Astrocyte (in vitro differentiated cells and primary cell): ENCODE results near the gene HOXA2. TPM values are rescaled to one million over a fixed set of nuclear protein-coding genes. Genes with fewer than 3 reads are reported as not detected.
A peak's percentile ranks its signal among the peaks of the same experiment; 100 is the strongest.

Experiments used
- DNase-seq: peaks from one replicate; pipeline ENCODE4 v3.0.0-alpha.2; 2010; ENCODE audit warnings: low read depth
- FAIRE-seq: peaks from 2 replicates; lab custom pipeline; 2011; peaks lifted over from hg19 to GRCh38; lab: Jason Lieb, UNC
- H2AFZ ChIP-seq: 2 replicates; pipeline ENCODE4 v1.6.0; 2012; ENCODE audit warnings: low read depth, low read length, inconsistent platforms
- H3K27ac ChIP-seq: 2 replicates; pipeline ENCODE4 v1.5.1; 2011; ENCODE audit warnings: low read depth, low read length, inconsistent platforms
- H3K27me3 ChIP-seq: 2 replicates; pipeline ENCODE4 v1.6.0; 2011; ENCODE audit warnings: low read length, inconsistent platforms; ENCODE audit not compliant: insufficient read depth
- H3K36me3 ChIP-seq: 2 replicates; pipeline ENCODE4 v1.5.1; 2011; ENCODE audit warnings: low read length, inconsistent platforms; ENCODE audit not compliant: insufficient read depth
- H3K4me1 ChIP-seq: 2 replicates; pipeline ENCODE4 v1.5.1; 2011; ENCODE audit warnings: low read length, inconsistent platforms; ENCODE audit not compliant: insufficient read depth
- H3K4me2 ChIP-seq: 2 replicates; pipeline ENCODE4 v1.6.0; 2012; ENCODE audit warnings: low read length, inconsistent platforms
- H3K4me3 ChIP-seq: 2 replicates; pipeline ENCODE4 v1.5.1; 2011; ENCODE audit warnings: low read depth, mild to moderate bottlenecking, low read length, inconsistent platforms; ENCODE audit not compliant: insufficient read depth
- H3K79me2 ChIP-seq: 2 replicates; pipeline ENCODE4 v1.6.0; 2012; ENCODE audit warnings: mild to moderate bottlenecking, low read length, inconsistent platforms; ENCODE audit not compliant: insufficient read depth
- H3K9ac ChIP-seq: 2 replicates; pipeline ENCODE4 v1.6.0; 2012; ENCODE audit warnings: mild to moderate bottlenecking, low read length, inconsistent platforms
- H3K9me3 ChIP-seq: 2 replicates; pipeline ENCODE4 v1.5.1; 2012; ENCODE audit warnings: low read depth, mild to moderate bottlenecking, low read length, inconsistent platforms; ENCODE audit not compliant: insufficient read depth
- H4K20me1 ChIP-seq: 2 replicates; pipeline ENCODE4 v1.6.0; 2012; ENCODE audit warnings: low read length, inconsistent platforms; ENCODE audit not compliant: insufficient read depth
- H3K27ac Mint-ChIP-seq: one replicate; pipeline ENCODE4 v1.8.0; 2021; ENCODE audit warnings: mild to moderate bottlenecking, mixed read lengths; ENCODE audit not compliant: unreplicated experiment
- H3K27me3 Mint-ChIP-seq: one replicate; pipeline ENCODE4 v1.8.0; 2021; ENCODE audit warnings: low read depth, mixed read lengths; ENCODE audit not compliant: unreplicated experiment
- H3K36me3 Mint-ChIP-seq: one replicate; pipeline ENCODE4 v1.8.0; 2021; ENCODE audit warnings: low read depth, mixed read lengths; ENCODE audit not compliant: unreplicated experiment
- H3K4me1 Mint-ChIP-seq: one replicate; pipeline ENCODE4 v1.8.0; 2021; ENCODE audit warnings: low read depth, mixed read lengths; ENCODE audit not compliant: unreplicated experiment
- H3K4me3 Mint-ChIP-seq: one replicate; pipeline ENCODE4 v1.8.0; 2021; ENCODE audit warnings: mild to moderate bottlenecking, moderate library complexity, mixed read lengths; ENCODE audit not compliant: unreplicated experiment
- H3K9me3 Mint-ChIP-seq: one replicate; pipeline ENCODE4 v1.8.0; 2021; ENCODE audit warnings: mild to moderate bottlenecking, mixed read lengths; ENCODE audit not compliant: unreplicated experiment
- EZH2 ChIP-seq: IDR thresholded peaks from 2 replicates; pipeline ENCODE4 v1.6.1; 2012; ENCODE audit warnings: mild to moderate bottlenecking, low read length, inconsistent platforms; ENCODE audit not compliant: insufficient read depth
- total RNA-seq: library from RNA; stranded (reverse); gene quantifications from 2 replicates; pipeline ENCODE4 v1.2.1, GENCODE V29; 2021
- TF ChIP-seq, protein P1 (sequence below): IDR thresholded peaks from 2 replicates; pipeline ENCODE4 v1.5.1; 2011; ENCODE audit warnings: low read depth, mild to moderate bottlenecking, inconsistent platforms, low read length, moderate library complexity; ENCODE audit not compliant: insufficient read depth

The HOXA2 gene
- total RNA-seq, 1 donor from 2014 or later = not detected

DNA sequence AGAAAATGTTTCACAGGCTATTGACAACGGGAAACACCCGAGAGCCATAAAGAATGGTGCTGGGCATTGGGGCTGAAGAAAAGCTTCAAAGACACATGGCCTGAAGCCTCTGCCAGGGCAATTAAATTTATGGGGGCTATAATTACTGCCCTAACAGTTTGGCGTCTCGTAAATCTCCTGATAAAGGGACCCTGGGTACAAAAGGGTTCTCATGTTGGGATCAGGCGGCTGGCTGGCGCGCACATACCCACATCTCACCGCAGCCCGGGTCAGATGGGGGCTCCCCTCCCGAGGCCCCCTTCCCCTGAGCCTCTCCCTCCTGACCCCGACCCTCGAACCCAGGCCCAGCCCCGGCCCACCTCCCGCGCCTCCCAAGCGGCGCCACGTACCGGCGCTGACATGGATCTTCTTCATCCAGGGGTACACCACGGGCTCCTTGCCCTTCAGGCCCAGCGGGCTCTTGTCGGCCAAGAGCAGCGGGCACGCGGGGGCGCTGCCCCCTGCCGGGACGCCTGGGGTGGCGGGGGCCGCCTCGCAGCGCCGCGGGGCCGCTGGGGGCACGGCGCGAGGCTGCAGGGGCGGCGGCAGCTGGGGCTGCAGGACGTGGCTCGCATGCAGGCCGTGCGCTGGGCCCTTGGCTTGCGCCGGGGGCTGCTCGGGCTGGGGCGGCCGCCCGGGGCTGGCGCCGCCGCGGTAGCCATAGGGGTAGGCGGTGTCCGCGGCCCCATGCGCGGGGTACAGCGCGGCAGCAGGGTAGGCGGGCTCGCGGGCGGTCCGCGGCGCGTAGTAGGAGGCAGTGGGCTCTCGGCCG is 27.5 kb upstream of the HOXA2 start:
- Mint-ChIP-seq H3K9me3 (peaks cover 32% of the 10 kb centered on the region), H3K27ac (no peak overlapping the region), H3K36me3 (no peaks in the 10 kb centered on the region), H3K27me3 (peaks cover 88% of the 10 kb centered on the region), H3K4me3 (no peak overlapping the region), H3K4me1 (no peaks in the 10 kb centered on the region)
- Histone ChIP-seq H3K36me3 (no peaks in the 10 kb centered on the region), H3K79me2 (no peaks in the 10 kb centered on the region), H4K20me1 (no peaks in the 10 kb centered on the region), H3K4me3 (peak overlapping the region; percentile 25), H2AFZ (no peak overlapping the region), H3K27me3 (peaks cover 72% of the 10 kb centered on the region), H3K9me3 (no peaks in the 10 kb centered on the region), H3K4me2 (peak overlapping the region; percentile 81), H3K4me1 (no peaks in the 10 kb centered on the region), H3K9ac (peak overlapping the region; percentile 48), H3K27ac (no peak overlapping the region)
- DNase-seq (no peak), FAIRE-seq (no peak)
- TF ChIP-seq, protein P1, sequence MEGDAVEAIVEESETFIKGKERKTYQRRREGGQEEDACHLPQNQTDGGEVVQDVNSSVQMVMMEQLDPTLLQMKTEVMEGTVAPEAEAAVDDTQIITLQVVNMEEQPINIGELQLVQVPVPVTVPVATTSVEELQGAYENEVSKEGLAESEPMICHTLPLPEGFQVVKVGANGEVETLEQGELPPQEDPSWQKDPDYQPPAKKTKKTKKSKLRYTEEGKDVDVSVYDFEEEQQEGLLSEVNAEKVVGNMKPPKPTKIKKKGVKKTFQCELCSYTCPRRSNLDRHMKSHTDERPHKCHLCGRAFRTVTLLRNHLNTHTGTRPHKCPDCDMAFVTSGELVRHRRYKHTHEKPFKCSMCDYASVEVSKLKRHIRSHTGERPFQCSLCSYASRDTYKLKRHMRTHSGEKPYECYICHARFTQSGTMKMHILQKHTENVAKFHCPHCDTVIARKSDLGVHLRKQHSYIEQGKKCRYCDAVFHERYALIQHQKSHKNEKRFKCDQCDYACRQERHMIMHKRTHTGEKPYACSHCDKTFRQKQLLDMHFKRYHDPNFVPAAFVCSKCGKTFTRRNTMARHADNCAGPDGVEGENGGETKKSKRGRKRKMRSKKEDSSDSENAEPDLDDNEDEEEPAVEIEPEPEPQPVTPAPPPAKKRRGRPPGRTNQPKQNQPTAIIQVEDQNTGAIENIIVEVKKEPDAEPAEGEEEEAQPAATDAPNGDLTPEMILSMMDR = no peak
- no peak for TF ChIP-seq EZH2

- Histone ChIP-seq H2AFZ (no peak overlapping the region), H3K36me3 (no peaks in the 10 kb centered on the region), H3K4me3 (peak overlapping the region; percentile 25), H3K9me3 (no peaks in the 10 kb centered on the region), H3K79me2 (no peaks in the 10 kb centered on the region), H3K27me3 (peaks cover 74% of the 10 kb centered on the region), H3K9ac (peak overlapping the region; percentile 48), H3K27ac (no peak overlapping the region), H3K4me2 (peak overlapping the region; percentile 81), H3K4me1 (no peaks in the 10 kb centered on the region), H4K20me1 (no peaks in the 10 kb centered on the region)
- peaks cover 36% of the 10 kb centered on the region for H3K9me3 Mint-ChIP-seq
- H3K4me1 Mint-ChIP-seq = peaks cover 2% of the 10 kb centered on the region
- no peak for FAIRE-seq
- no peaks in the 10 kb centered on the region for H3K36me3 Mint-ChIP-seq
- no peak overlapping the region for H3K27ac Mint-ChIP-seq
- no peak overlapping the region for H3K4me3 Mint-ChIP-seq
- DNase-seq = no peak
- H3K27me3 Mint-ChIP-seq = peaks cover 88% of the 10 kb centered on the region
- TF ChIP-seq EZH2 = no peak
- TF ChIP-seq, protein P1 = no peak
Measured at GRCh38 chr7:27128776-27129728, 26.6 kb upstream of the HOXA2 start.
